HG03432 (cell line): Measurements from ENCODE around the gene SGMS1.
"Not testable (repeated sequence)": the region's sequence is repeated elsewhere in the genome, so short reads cannot be mapped to it uniquely, and the experiment has no call there.

ENCODE experiments used
- ATAC-seq: cut with Tn5 transposase; IDR thresholded peaks from one replicate; pipeline ENCODE4 v1.9.1; 2021; ENCODE audit warnings: mild to moderate bottlenecking, moderate library complexity; ENCODE audit not compliant: unreplicated experiment

SGMS1 gene

GRCh38 chr10:50512743-50513416 is 110.9 kb downstream of the SGMS1 start:
- ATAC-seq: peak; percentile 39

DNA sequence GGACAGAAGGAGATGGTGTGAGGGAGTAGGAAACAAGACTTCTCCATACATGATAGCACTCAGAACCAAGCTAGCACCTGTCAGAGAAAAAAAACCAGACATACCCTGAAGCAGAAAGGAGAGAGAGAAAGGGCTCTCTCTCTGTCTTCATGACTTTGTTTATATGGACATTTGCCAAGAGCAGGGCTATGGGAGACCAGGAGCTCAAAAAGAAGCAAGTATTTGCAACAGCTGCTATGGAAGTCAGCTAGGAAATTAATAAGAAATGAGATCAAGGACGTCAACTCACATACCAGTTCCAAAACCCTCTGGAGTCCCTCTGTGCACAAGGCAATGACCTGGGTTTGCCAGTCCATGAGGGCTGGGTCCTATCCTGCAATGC is 111.6 kb downstream of the SGMS1 start:
- ATAC-seq: no peak

DNA sequence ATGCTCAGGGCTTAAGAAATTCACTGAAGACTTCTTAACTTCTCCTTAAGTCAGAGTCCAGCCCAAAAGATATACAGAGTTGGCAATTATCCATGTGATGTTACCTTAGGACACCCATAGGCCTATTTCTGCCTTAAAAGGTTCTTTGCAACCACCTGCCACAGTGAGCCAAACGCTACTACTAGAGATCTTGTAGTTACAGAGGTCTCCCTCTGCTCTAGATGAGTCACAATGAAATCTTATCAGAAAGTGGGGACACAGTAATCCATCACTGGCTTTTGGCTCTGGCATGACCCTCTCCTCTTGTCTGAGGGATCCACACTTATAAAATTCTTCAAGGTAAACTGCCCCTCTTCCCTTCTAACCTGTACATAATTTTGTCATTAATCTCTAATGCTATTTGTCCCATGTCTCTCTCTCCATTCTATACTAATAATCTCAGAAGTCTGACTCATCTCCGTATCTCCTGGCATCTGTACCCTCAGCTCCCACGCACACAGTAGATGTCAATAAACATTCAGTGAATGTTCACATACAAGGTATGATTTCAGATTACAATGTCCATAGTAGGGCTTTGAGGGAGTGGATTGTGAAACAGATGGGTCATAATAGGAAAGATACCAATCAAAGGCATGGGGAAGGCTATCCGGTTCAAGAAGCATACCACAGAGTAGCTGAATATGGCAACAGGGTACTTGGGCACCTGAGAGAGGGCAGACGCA is 112.1 kb downstream of the SGMS1 start:
- ATAC-seq: peak; percentile 43

- no peak for ATAC-seq
These were observed 113.0 kb downstream of the SGMS1 start for GRCh38 chr10:50510517-50511473.

GRCh38 chr10:50508315-50509051 is 115.3 kb downstream of the SGMS1 start:
- peak; percentile 67 for ATAC-seq

GRCh38 chr10:50506861-50507573 is 116.7 kb downstream of the SGMS1 start:
- no peak for ATAC-seq

DNA sequence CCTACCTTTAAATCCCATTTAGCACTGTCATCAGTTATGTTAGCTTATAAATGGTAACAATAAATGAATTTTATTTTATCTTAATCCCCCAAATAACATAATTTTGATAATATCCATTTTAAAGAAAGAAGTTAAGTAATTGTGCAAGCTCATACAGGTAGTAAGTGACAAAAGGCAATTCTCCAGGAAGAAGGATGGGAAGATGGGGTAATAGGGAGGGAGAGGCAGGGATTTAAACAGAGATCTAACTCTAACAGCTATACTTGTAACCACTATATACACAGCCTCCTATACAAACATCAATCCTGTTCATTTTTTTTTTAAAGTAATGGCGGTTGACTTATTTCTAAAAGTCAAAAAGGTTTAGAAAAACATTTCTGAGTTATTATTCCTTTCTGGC is 119.4 kb downstream of the SGMS1 start:
- ATAC-seq: no peak

- ATAC-seq: no peak
These were observed 120.0 kb downstream of the SGMS1 start for GRCh38 chr10:50503661-50504320.

DNA sequence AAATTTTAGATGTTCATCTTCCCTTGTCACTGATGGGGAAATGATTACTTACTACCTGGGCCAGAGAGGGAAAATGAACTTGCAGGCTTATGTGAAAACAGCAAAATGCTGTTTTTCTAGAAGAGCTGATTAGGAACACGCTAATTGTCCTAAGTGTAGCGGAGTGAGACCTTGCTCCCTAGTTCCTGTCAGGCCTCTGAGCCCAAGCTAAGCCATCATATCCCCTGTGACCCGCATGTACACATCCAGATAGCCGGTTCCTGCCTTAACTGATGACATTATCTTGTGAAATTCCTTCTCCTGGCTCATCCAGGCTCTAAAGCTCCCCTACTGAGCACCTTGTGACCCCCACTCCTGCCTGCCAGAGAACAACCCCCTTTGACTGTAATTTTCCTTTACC is 120.6 kb downstream of the SGMS1 start:
- not testable (repeated sequence) for ATAC-seq

DNA sequence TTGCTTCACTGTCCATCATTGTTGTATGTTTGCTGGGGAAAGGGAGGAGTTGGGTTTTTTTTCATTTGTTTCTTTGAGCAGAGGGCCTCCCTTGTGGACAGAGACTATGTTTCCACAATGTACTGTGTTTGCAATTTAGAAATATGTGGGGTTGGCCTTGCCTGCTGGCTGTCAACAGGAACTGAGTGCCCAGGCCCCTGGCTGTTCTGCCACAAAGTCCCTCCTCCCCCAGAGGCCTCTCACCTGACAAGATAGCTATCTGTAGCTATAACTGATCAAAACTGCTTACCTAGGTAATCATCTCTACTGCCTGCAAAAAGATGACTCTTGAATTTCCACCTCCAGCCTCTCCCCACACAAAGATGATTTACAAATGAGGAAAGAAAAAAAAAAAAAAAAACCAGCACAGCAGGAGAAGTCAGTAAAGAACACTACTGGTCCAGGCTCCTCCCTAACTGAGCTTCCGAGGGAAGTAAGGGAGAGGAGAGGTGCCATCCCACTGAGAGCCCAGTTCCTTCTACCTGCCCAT is 121.8 kb downstream of the SGMS1 start:
- ATAC-seq: peak; percentile 40

- no peak for ATAC-seq
These were observed 122.3 kb downstream of the SGMS1 start for GRCh38 chr10:50501478-50501877.

DNA sequence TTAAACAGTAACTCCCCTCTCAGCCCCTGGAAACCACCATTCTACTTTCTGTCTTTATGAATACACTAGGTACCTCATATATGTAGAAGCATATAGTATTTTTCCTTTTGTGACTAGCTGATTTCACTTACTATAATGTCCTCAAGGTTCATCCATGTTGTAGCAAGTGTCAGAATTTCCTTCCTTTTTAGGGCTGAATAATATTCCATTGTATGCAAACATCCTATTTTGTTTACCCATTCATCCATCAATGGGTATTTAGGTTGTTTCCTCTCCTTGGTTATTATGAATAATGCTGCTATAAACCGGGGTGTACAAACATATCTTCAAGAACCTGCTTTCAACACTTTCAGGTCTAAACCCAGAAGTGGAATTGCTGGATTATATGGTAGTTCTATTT is 125.3 kb downstream of the SGMS1 start:
- no peak for ATAC-seq

DNA sequence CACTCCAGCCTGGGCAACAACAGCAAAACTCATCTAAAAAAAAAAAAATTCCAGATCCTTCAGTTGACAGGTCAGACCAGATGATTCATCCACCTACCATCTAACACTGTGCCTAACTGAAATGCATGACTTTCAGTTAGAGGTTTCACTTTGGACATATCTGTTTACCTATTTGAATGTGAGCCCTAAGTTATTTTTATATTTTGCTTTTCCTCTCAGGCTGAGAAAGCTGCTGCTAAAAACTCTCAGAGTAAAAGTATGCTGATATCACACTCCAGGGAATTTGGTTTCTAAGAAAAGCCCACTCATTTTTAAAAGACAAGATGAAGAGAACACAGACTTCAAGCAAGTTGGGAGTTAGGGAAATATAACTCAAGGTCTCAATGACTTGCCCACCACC is 126.0 kb downstream of the SGMS1 start:
- ATAC-seq: peak; percentile 96

DNA sequence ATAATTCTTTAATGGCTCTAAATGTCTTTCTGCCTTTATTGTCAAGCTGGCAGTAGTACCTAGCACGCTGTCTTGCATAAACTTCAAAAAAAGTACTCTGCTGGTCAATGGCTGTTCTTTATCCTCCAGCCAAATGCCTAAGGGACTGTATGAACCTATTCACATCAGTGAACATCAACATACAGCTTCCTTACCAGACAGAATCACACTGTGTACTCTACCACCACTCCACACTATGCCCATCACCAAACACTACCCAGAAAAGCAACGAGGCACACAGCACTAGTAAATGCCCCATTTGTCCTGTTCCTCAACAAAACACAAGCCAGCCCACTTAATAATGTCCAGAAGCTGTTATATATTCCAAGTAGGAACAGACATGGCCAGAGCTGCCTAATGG is 127.5 kb downstream of the SGMS1 start:
- ATAC-seq: no peak

DNA sequence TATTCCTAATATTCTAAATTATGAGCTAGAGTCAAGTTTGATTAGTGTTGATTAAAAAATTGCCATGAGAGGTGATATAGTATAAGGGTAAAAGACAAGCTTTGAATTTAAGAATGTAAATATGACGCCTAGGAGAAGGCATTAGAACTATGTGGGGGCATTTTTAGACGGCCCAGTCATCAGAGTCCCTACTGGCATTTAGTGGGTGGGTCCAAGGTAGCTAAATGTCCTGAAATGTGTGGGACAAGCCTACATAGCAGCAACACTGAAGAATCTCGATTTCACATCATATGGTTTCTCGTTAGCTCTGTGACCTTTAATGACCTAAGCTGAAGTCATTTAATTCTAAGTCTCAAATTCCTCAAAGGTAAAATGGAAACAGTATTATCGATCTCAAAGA is 133.5 kb downstream of the SGMS1 start:
- ATAC-seq: no peak

GRCh38 chr10:50484550-50484949 is 139.2 kb downstream of the SGMS1 start:
- not testable (repeated sequence) for ATAC-seq

- ATAC-seq: peak; percentile 52
These were observed 143.4 kb downstream of the SGMS1 start for GRCh38 chr10:50480054-50481007.
